HepG2 (cell line): ENCODE measurements around the gene LDLR. TPM values are rescaled to one million over a fixed set of nuclear protein-coding genes. Genes with fewer than 3 reads are reported as not detected.

Source experiments
- ATAC-seq: fragments of 200-7000 bp; cut with Tn5 transposase; 3 replicates; pipeline ENCODE4 v1.9.1; 2020; ENCODE audit warnings: mild to moderate bottlenecking, moderate library complexity
- BruUV-seq: library from RNA; stranded (reverse); fragments of 400-500 nt; replicated peaks from 2 replicates; lab custom pipeline; 2021; lab: Mats Ljungman, UMichigan
- CTCF ChIA-PET: fragments of 300-600 bp; formaldehyde crosslinking; extraction: SDS; loops from one replicate; lab custom pipeline; 2021; ENCODE audit warnings: low total read pairs, inconsistent platforms, low intra/inter-chr PET ratio; lab: Yijun Ruan, JAX
- POLR2A ChIA-PET: fragments of 350-600 bp; sonication (Branson Sonifier 250); formaldehyde crosslinking; loops from one replicate; lab custom pipeline; 2020; ENCODE audit warnings: antibody characterized with exemption, inconsistent platforms; lab: Yijun Ruan, JAX
- DNase-seq: peaks from one replicate; pipeline ENCODE4 v3.0.0-alpha.2; 2015; ENCODE audit warnings: low spot score
- FAIRE-seq: peaks from 3 replicates; lab custom pipeline; 2011; peaks lifted over from hg19 to GRCh38; lab: Jason Lieb, UNC
- H2AFZ ChIP-seq: one replicate; pipeline ENCODE4 v1.6.1; 2011; ENCODE audit warnings: low read length, inconsistent platforms
- H3K27ac ChIP-seq: fragments of 300-600 bp; 3 replicates; pipeline ENCODE4 v1.8.0; 2011; ENCODE audit warnings: mixed run types, mild to moderate bottlenecking, mixed read lengths, low read length, inconsistent platforms; ENCODE audit not compliant: insufficient read depth; ENCODE audit errors: extremely low read length
- H3K27me3 ChIP-seq, 2 experiments: fragments of 200-600 bp in 1 of 2; 2 replicates in 1 of 2; 3 replicates in 1 of 2; pipeline versions ENCODE4 v1.6.0 to v1.8.0; 2011; ENCODE audit warnings: low read length in 2 of 2, mild to moderate bottlenecking in 2 of 2, moderate library complexity in 2 of 2, inconsistent platforms in 1 of 2; ENCODE audit not compliant: insufficient read depth in 2 of 2, control insufficient read depth in 1 of 2
- H3K36me3 ChIP-seq, 2 experiments: fragments of 200-600 bp in 1 of 2; replicated peaks in 1 of 2; 2 replicates in 1 of 2; 3 replicates in 1 of 2; pipeline versions ENCODE4 v1.5.1 to v1.8.0; 2011; ENCODE audit warnings: low read length in 2 of 2, inconsistent platforms in 1 of 2; ENCODE audit not compliant: insufficient read depth in 2 of 2, control insufficient read depth in 1 of 2
- H3K4me1 ChIP-seq: 2 replicates; pipeline ENCODE4 v1.5.1; 2012; ENCODE audit warnings: low read length, inconsistent platforms; ENCODE audit not compliant: insufficient read depth
- H3K4me2 ChIP-seq: 2 replicates; pipeline ENCODE4 v1.6.0; 2011; ENCODE audit warnings: low read depth, low read length, inconsistent platforms
- H3K4me3 ChIP-seq, 3 experiments: fragments of 200-600 bp in 1 of 3; sonication (generic), shearing (Covaris generic) in 1 of 3; replicated peaks in 1 of 3; 2 replicates each; pipeline ENCODE4 v1.5.1; 2011 to 2016; ENCODE audit warnings: low read length in 3 of 3, inconsistent platforms in 2 of 3, low read depth in 2 of 3, mild to moderate bottlenecking in 2 of 3, control low read depth in 1 of 3, mixed read lengths in 1 of 3; ENCODE audit not compliant: insufficient read depth in 1 of 3
- H3K79me2 ChIP-seq: one replicate; pipeline ENCODE4 v1.6.1; 2011; ENCODE audit warnings: low read length, inconsistent platforms; ENCODE audit not compliant: insufficient read depth
- H3K9ac ChIP-seq: 2 replicates; pipeline ENCODE4 v1.6.0; 2011; ENCODE audit warnings: mild to moderate bottlenecking, low read depth, low read length, inconsistent platforms; ENCODE audit not compliant: insufficient read depth
- H3K9me3 ChIP-seq: 2 replicates; pipeline ENCODE4 v1.5.1; 2012; ENCODE audit warnings: mild to moderate bottlenecking, low read length
- H4K20me1 ChIP-seq: 2 replicates; pipeline ENCODE4 v1.6.0; 2011; ENCODE audit warnings: inconsistent platforms, mild to moderate bottlenecking, low read length, moderate library complexity; ENCODE audit not compliant: insufficient read depth
- AGO2 ChIP-seq: fragments of 200-400 bp; formaldehyde crosslinking; optimal IDR thresholded peaks from 2 replicates; pipeline ENCODE3; 2017; ENCODE audit warnings: mild to moderate bottlenecking, low read depth, low read length, moderate library complexity
- FOXO1 ChIP-seq: sonication (generic); formaldehyde crosslinking; IDR thresholded peaks from 2 replicates; pipeline ENCODE4 v1.4.0; 2020; ENCODE audit warnings: missing genetic modification reagents
- HNF1B ChIP-seq: sonication (generic); formaldehyde crosslinking; IDR thresholded peaks from 2 replicates; pipeline ENCODE4 v1.5.1; 2020; ENCODE audit warnings: mild to moderate bottlenecking, moderate library complexity, missing genetic modification reagents
- NR2F1 ChIP-seq, 2 experiments: fragments of 450-650 bp in 1 of 2; formaldehyde crosslinking in 1 of 2; IDR thresholded peaks; 2 replicates each; pipeline versions ENCODE4 v1.5.0 to v1.6.1; 2016 to 2020; ENCODE audit warnings: mild to moderate bottlenecking in 1 of 2, missing compliant biosample characterization in 1 of 2, missing genetic modification reagents in 1 of 2, moderate library complexity in 1 of 2
- POLR2A ChIP-seq, 2 experiments: IDR thresholded peaks; 2 replicates each; pipeline ENCODE4 v1.6.1; 2011; ENCODE audit warnings: low read depth in 2 of 2, low read length in 2 of 2, mild to moderate bottlenecking in 1 of 2, moderate library complexity in 1 of 2; ENCODE audit not compliant: insufficient read depth in 1 of 2
- POLR2G ChIP-seq: fragments of 200-400 bp; formaldehyde crosslinking; IDR thresholded peaks from 2 replicates; pipeline ENCODE4 v1.6.1; 2018; ENCODE audit warnings: mild to moderate bottlenecking, low read depth, low read length, moderate library complexity
- RBFOX2 ChIP-seq: fragments of 200-400 bp; formaldehyde crosslinking; IDR thresholded peaks from 2 replicates; pipeline ENCODE4 v1.6.1; 2017; ENCODE audit warnings: low read depth, mild to moderate bottlenecking, low read length
- RBM22 ChIP-seq: fragments of 200-400 bp; formaldehyde crosslinking; optimal IDR thresholded peaks from 2 replicates; pipeline ENCODE3; 2017; ENCODE audit warnings: mild to moderate bottlenecking, low read length, moderate library complexity
- ZC3H13 ChIP-seq: sonication (generic); formaldehyde crosslinking; IDR thresholded peaks from 2 replicates; pipeline ENCODE4 v1.8.1; 2023; ENCODE audit warnings: mild to moderate bottlenecking, missing genetic modification reagents, moderate library complexity
- ZNF567 ChIP-seq: sonication (generic); formaldehyde crosslinking; IDR thresholded peaks from 2 replicates; pipeline ENCODE4 v1.8.1; 2023; ENCODE audit warnings: mild to moderate bottlenecking, missing genetic modification reagents, borderline replicate concordance
- ZNF768 ChIP-seq: sonication (generic); formaldehyde crosslinking; IDR thresholded peaks from 2 replicates; pipeline ENCODE4 v1.4.0; 2020; ENCODE audit warnings: missing genetic modification reagents
- WGBS: methylation state at CpG from one replicate; pipeline ENCODE4 v1.1.6; 2017; ENCODE audit warnings: low lambda C conversion rate; 5-methylcytosine and 5-hydroxymethylcytosine counted together
- in situ Hi-C: cut with HindIII; loops from 2 replicates; pipeline ENCODE4 v1.10.0; 2017; ENCODE audit warnings: low pct_unique_long_range_greater_than_20kb; ENCODE audit not compliant: extremely low pct_ligation_motif_present
- intact Hi-C: fragments of 100-400 bp; cut with micrococcal nuclease; formaldehyde crosslinking; loops from one replicate; pipeline ENCODE4 v1.10.0; 2022; ENCODE audit not compliant: unreplicated experiment
- polyA plus RNA-seq, 8 experiments: library from polyadenylated mRNA; depleted of rRNA in 3 of 8; stranded (reverse) in 7 of 8; unstranded in 1 of 8; fragments of >200 nt; fragmentation: Illumina TruSeq in 4 of 8; extraction: Trizol in 4 of 8; gene quantifications; 2 replicates each; pipeline versions ENCODE4 v1.2.1 to v1.2.3, GENCODE V29; 2011 to 2016; ENCODE audit warnings: low read depth in 4 of 8, missing spikeins in 1 of 8, mixed read lengths in 1 of 8; ENCODE audit not compliant: insufficient read depth in 1 of 8
- total RNA-seq, 5 experiments: library from RNA; depleted of rRNA; stranded (reverse); fragments of >200 nt; fragmentation: Illumina TruSeq; extraction: Trizol; gene quantifications; 2 replicates each; pipeline ENCODE4 v1.2.3, GENCODE V29; 2016; ENCODE audit warnings: low read depth in 1 of 5

The LDLR gene
- total and polyA plus RNA-seq, 2 of the 13 experiments (the other 11 are each of a cell fraction or from before 2014, with no cell fraction given): 51.6 to 92.5 TPM

- FAIRE-seq (no peak), DNase-seq (no peak), ATAC-seq (no peak)
- peak; percentile 27; the same call in 1 of the 2 replicates for TF ChIP-seq HNF1B (CRISPR knock-in tag)
- peak; percentile 38 for TF ChIP-seq AGO2
- peak; percentile 29; the same call in 1 of the 2 replicates for TF ChIP-seq ZC3H13 (CRISPR knock-in tag)
- TF ChIP-seq RBM22: peak; percentile 64
- no peak for TF ChIP-seq ZNF567 (CRISPR knock-in tag)
- 0 out of 4 replicates have a peak, but pooled peaks of 1 of the 2 experiments have one; percentile 39 for TF ChIP-seq POLR2A (IDR thresholded peaks at IDR 0.05; ENCODE audit: insufficient read depth in 1 of 2, low read depth in 2 of 2, low read length in 2 of 2)
- no peak for TF ChIP-seq NR2F1 (CRISPR knock-in tag; IDR thresholded peaks at IDR 0.05)
- 0 out of 2 replicates have a peak, but pooled peaks have one; percentile 14 for TF ChIP-seq POLR2G
- TF ChIP-seq ZNF768 (CRISPR knock-in tag): peak; percentile 75
- 0 out of 2 replicates have a peak, but pooled peaks have one; percentile 5 for TF ChIP-seq RBFOX2
- TF ChIP-seq FOXO1: no peak
- Histone ChIP-seq H3K27ac (no peak overlapping the region), H2AFZ (no peak overlapping the region), H3K9me3 (no peaks in the 10 kb centered on the region), H3K79me2 (peaks cover 6% of the 10 kb centered on the region), H3K4me1 (no peaks in the 10 kb centered on the region), H3K4me2 (no peak overlapping the region), H3K4me3 (no peak overlapping the region), H3K27me3 (no peaks in the 10 kb centered on the region; a peak in 1 of 5 replicates), H3K36me3 (peaks cover 40 to 84% of the 10 kb centered on the region in 2 experiments), H3K9ac (no peak overlapping the region), H4K20me1 (peaks cover 52% of the 10 kb centered on the region)
- POLR2A ChIA-PET: no interaction called here
- intact Hi-C loops (no loop called here), in situ Hi-C loops (no loop called here)
- BruUV-seq: no TSS peak
- CTCF ChIA-PET: no interaction called here
- WGBS: 96% methylated on average over 13 of the region's 13 CpGs
Measured at GRCh38 chr19:11106477-11106876, 17.2 kb downstream of the LDLR start.
